Measurements from ENCODE around the gene WDR70.

DNA sequence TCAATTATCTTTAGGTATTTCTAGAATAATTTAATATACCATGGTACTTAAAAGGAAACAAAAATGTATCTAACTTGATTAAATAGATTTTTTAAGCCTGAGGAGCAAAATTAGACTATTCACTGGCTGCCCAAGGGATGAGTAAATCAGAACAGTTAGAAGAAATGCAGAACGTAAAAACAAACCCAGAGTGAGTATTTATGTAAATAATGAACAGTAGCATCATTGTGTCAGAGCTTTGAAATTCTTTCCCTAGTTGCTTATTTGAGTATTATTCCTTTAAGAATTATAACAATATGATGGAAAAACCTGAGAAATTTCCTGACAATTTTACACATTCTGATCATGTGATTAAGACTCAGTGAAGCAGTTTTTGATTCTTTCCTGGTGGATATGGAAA lies 259.8 kb downstream of the WDR70 start:
- TF ChIP-seq PPARA (CRISPR knock-in tag; IDR thresholded peaks at IDR 0.05; ENCODE audit: borderline replicate concordance) (no peak), ZFP3 (CRISPR knock-in tag; IDR thresholded peaks at IDR 0.05) (no peak)
- TF ChIP-seq, protein P1, sequence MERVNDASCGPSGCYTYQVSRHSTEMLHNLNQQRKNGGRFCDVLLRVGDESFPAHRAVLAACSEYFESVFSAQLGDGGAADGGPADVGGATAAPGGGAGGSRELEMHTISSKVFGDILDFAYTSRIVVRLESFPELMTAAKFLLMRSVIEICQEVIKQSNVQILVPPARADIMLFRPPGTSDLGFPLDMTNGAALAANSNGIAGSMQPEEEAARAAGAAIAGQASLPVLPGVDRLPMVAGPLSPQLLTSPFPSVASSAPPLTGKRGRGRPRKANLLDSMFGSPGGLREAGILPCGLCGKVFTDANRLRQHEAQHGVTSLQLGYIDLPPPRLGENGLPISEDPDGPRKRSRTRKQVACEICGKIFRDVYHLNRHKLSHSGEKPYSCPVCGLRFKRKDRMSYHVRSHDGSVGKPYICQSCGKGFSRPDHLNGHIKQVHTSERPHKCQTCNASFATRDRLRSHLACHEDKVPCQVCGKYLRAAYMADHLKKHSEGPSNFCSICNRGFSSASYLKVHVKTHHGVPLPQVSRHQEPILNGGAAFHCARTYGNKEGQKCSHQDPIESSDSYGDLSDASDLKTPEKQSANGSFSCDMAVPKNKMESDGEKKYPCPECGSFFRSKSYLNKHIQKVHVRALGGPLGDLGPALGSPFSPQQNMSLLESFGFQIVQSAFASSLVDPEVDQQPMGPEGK (CRISPR knock-in tag; IDR thresholded peaks at IDR 0.05; ENCODE audit: borderline replicate concordance), result no peak
